ENCODE results near the gene GIGYF1.
"Not testable (repeated sequence)": the region's sequence is repeated elsewhere in the genome, so short reads cannot be mapped to it uniquely, and the experiment has no call there.

Gene GIGYF1

DNA sequence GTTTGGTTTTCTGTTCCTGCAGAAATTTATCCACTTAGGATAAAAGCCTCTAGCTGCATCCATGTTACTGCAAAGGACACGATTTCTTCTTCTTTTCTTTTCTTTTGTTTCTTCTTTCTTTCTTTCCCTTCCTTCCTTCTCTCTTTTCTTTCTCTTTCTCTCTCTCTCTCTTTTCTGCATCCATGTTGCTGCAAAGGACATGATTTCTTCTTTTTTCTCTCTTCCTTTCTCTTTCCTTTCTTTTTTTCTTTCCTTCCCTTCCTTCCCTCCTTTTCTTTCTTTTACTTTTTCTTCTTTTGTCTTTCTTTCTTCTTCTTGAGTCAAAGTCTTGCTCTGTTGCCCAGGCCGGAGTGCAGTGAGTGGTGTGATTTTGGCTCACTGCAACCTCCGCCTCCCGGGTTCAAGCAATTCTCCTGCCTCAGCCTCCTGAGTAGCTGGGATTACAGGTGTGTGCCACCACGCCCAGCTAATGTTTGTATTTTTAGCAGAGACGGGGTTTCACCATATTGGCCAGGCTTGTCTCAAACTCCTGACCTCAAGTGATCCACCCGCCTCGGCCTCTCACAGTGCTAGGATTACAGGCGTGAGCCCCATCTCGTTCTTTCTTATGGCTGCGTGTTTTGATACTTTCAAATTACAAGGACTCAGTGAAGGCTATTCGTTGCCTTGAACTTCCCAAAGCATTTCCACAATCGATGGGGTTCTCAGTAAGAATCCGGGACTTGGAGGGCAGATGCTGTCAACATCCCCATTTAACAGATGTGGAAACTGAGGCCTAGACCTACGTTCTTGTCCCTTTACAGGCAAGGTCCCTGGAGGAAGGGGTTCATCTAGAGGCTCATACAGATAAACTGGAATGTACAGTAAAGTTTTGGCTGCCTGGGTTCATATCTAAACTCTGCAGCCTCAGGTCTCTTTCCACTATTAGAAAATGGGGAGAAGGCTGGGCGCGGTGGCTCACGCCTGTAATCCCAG, 22.4 kb downstream of the GIGYF1 start:
- FAIRE-seq, result no peak

DNA sequence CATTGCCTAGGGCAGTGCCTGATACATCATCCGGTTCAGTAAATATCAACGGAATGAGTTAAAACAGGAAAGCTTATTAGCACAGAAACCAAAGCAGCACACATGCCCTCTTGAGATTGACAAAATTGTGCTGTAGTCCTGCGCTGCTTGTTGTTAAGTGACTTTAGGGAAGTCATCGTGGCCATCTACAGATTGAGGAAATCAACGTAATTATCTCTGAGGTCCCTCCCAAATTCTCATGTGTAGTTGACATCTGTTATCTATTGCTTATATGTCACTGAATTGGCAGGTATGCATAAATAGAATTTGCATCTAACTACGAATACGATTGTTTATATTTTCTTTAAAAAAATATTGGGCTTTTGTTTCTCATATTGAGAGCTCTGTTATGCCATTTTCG, 24.0 kb downstream of the GIGYF1 start:
- FAIRE-seq, result no peak

DNA sequence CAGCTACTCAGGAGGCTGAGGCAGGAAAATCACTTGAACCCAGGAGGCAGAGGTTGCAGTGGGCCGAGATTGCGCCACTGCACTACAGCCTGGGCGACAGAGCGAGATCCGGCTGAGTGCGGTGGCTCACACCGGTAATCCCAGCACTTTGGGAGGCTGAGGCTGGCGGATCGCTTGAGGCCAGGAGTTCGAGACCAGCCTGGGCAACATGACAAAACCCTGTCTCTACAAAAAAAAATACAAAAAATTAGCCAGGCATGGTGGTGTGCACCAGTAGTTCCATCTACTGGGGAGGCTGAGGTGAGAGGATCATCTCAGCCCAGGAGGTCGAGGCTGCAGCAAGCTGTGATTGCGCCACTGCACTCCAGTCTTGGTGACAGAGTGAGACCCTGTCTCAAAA, 24.9 kb downstream of the GIGYF1 start:
- FAIRE-seq, result not testable (repeated sequence)

DNA sequence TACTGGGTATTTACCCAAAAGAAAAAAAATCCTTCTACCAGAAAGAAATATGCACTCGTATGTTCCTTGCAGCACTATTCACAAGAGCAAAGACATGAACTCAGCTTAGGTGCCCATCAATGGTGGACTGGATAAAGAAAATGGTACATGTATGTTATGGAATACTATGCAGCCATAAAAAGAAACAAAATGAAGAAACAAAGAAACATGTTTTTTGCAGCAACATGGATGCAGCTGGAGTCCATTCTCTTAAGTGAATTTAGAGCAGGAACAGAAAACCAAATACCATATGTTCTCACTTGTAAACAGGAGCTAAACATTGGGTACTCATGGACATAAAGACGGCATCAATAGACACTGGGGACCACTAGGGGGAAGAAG, 26.0 kb downstream of the GIGYF1 start:
- FAIRE-seq, result no peak

DNA sequence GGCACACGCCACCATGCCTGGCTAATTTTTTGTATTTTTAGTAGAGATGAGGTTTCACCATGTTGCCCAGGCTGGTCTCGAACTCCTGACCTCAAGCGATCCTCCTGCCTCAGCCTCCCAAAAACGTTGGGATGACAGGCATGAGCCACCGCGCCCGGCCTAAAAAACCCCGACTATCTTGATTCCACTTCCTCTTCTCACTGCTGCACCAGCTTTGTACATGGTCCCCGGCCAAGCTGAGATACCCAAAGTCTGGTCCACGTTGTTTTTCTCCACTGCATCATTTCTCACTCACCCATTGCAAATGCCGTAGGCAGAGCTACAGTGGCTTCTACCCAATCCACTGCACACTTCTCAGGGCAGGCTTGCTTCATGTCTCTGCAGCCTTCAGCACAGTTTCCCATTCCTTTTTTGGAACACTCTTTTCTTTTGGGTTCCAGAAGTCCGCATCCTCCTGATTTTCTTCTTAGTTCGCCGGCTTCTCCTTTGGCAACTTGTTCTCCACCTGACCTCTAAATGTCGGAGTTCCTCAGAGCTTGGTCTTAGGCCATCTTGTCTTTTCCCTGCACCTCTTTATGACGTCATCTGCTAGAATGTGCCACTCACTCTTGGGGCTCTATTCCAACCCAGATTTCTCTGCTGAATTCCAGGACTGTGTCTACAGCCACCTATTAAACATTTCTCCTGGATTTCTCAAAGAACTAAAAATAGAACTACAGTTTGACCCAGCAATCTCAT, 26.6 kb downstream of the GIGYF1 start:
- no peak for FAIRE-seq

DNA sequence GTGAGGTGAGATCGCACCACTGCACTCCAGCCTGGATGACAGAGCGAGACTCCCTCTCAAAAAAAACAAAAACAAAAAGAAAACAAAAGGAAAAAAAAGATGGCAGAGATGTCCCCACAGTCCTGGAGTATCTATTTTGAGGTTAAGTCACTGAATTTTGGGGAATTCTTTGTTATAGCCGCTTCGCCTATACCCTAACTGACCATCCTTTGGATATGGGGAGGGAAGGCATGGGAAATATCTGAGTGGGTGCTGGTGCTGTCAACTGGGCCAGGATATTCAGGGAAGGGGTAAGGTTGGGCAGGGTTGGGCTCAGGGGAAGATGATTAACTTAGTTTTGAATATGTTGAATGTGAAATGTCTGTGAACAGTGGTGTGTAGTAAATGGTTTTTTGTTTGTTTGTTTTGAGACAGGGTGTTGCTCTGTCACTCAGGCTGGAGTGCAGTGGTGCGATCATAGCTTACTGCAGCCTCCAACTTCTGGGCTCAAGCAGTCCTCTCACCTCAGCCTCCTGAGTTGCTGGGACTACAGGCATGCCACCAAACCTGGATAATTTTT, 28.8 kb downstream of the GIGYF1 start:
- no peak for FAIRE-seq

DNA sequence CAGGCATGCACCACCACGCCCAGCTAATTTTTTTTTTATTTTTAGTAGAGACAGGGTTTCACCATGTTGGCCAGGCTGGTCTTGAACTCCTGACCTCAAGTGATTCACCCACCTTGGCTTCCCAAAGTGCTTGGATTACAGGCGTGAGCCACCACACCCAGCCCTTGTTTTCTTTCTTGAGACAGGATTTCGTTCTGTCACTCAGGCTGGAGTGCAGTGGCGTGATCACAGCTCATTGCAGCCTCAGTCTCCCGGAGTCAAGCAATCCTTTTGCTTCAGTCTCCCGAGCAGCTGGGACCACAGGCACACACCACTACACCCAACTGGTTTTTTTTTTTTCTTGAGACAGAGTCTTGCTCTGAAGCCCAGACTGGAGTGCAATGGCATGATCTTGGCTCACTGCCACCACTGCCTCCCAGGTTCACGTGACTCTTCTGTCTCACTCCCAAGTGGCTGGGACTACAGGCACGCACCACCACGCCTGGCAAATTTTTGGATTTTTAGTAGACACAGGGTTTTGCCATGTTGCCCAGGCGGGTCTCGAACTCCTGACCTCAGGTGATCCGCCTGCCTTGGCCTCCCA, 31.8 kb downstream of the GIGYF1 start:
- FAIRE-seq, result not testable (repeated sequence)

DNA sequence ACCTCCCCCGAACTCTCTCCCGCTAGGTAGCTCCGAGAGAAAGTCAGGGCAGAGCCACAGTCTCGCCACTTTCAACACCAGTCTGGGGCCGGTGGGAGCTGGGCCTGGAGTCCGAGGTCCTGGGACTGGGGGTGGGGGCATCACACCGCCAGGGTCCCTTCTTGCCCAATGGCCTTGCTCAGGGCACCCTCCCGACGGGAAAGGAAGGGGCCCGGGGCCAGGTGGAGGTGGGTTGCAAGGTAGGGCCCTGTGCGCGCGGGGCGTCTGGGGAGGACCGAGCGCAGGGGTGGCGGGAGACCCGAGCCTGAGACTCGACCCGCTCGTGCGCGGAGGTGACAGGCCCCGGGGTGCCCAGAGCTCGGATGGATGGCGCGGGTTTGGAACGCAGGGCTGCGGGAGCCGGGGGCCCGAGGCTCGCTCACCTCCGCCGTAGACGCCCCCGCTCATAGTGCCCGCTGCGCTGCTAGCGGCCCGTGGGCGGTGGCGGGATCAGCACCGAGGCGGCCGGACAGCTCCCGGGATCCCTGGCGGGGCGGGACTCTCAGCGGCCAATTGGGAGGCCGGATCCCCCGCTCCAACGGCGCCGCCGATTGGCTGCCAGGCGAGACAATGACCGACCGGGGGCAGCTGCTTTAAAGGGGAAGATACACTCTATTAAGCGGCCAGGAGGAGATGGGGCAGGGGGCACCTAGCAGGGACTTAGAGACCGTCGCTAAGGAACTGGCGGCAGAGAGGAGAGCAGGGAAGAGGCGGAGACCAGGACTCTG, 38.0 kb downstream of the GIGYF1 start, which contains the start of gene ACTL6B:
Gene ACTL6B (minus strand): TSS at position 541 of the 767 bp plus-strand sequence. CDS start 94 bp downstream, at position 447.
- no peak for FAIRE-seq

DNA sequence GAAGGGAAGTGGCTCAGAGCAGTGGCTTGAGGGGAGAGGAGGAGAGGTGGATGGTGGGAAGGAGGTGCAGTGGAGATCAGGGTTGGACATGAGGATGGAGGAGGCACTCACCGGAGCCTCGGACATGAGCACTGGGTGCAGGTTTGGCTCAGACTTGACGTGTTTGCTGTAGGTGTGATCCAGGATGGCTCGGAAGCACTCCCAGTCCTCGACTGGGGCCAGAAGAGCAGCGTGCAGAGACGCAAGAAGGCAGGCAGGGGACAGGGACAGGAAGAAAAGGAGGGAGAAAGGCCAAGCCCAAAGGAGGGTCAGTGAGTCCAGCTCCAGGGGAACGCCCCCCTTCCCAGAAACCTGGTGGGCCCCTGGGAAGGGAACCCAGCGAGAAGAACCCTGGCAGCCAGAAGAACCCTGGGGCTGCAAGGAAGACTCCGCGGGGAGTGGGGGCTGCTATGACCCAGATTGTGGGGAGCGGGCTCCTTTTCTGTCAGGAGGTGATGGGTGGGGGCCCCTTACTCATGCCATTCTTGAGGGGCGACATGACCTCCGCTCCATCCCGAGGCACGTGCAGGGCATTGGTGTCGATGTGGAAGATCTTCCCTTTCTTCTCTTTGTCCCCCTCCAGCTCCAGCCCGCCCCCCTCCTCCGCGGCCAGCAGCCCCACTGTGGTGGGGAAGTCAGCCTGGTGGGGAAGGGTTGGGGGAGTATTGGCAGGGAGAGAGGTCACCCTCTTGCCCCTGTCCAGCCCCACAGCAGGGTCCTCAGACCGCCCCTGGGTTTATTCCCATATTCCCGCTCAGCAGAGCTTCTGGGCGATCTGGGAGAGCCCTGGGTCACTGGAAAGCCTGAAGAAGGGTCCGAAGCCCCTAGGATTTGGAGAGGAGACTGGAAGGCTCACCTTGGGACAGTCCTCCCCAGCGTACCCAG, 38.9 kb downstream of the GIGYF1 start:
- no peak for FAIRE-seq

DNA sequence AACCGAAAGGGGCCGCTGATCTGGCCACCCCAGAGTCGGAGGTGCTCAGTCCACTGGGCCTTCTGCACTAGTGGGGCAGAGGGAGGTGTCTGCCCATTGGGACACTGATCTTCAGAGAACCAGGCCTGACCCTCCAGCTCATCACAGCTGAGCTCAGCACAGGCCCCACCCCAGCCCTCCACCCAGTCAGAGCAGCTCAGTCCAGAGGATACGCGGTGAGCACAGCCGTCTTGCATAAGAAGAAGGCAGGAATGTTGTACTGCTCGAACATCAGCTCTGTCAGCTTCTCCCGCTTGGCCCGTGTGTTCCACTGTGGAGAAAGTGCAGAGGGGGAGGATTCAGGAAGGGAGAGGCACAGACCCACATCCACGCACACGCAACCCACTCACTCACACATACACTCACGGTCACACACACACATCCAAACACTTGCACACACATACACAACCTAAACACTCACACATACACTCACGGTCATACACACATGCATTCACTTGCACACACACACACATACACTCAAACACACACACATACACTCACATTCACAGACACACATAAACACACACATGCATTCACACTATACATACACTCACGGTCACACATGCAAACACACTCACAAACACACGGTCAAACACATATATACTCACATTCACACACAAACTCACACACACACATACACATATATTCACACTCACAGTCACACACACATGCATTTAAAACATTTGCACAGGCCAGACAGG, 44.1 kb downstream of the GIGYF1 start:
- FAIRE-seq, result no peak

DNA sequence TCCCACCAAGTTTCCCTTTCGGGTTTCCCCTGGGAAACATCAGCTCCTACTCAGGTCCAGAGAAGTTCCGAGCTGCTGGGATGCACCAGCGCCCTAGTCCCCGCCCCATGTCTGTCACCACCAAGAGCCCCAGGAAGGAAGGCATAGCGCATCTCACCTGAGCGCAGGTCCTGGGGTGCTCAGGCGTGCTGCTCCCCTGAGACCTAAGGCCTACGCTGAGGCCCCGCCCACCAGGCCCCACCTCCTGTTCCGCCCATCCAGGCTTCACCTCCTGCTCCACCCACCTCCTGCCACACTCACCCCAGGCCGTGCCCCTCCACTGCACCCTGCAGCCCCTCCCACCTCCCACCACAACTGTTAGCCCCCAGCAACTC, 51.5 kb downstream of the GIGYF1 start:
- no peak for FAIRE-seq

DNA sequence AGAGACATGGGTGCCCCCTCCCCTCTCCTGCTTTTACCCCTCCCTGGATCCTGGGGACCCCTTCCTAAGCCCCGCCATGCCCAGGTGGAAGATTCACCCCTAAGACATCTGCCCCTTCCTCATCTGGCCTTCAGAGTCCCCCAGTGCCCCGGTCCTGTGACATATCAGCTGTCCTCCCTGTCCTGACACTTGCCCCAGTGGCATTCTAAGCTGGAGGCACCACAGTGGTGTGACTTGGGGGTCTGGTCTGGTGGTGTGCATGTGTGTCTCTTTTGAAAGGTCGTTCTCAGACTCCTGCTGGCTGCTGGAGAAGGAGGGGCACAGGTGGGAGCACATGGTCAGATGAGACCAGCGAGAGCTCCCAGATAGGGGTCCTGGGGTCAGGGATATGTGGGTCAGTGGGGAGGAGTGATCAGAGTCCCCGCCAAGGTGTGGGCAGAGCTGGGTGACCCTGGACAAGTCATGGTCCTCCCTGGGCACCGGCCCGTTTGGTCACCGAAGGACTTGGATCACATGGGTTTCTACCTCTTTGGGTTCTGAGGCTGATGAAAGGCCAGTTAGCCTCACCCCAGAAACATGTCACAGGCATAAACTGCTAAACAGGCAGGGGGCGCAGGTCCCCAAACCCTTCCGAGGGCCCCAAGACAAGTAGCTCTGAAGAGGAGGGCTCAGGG, 52.1 kb downstream of the GIGYF1 start:
- no peak for FAIRE-seq

DNA sequence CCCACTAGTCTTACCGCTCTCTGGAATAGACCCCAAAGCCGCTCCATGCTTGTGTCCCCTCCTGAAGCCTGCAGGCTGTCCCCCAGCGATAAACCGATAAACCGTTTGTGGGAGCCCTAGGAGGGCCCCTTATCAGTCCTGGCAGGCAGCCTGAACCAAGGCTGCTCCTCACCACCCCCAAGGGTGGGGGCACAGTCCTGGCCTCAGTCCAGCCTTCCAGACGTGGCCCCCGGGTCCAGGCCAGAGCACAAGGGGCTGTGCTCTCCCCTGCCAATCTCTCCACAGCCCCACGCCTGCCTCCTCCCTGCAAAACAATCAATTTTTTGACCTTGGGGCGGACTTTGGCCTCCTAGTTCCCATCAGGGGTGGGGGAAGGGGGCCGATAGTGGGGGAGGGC, 52.6 kb downstream of the GIGYF1 start, which contains the start of gene TFR2:
Gene TFR2 (minus strand): TSS at position 90 of the 397 bp plus-strand sequence. CDS start 43 bp downstream, at position 47.
- FAIRE-seq, result no peak

DNA sequence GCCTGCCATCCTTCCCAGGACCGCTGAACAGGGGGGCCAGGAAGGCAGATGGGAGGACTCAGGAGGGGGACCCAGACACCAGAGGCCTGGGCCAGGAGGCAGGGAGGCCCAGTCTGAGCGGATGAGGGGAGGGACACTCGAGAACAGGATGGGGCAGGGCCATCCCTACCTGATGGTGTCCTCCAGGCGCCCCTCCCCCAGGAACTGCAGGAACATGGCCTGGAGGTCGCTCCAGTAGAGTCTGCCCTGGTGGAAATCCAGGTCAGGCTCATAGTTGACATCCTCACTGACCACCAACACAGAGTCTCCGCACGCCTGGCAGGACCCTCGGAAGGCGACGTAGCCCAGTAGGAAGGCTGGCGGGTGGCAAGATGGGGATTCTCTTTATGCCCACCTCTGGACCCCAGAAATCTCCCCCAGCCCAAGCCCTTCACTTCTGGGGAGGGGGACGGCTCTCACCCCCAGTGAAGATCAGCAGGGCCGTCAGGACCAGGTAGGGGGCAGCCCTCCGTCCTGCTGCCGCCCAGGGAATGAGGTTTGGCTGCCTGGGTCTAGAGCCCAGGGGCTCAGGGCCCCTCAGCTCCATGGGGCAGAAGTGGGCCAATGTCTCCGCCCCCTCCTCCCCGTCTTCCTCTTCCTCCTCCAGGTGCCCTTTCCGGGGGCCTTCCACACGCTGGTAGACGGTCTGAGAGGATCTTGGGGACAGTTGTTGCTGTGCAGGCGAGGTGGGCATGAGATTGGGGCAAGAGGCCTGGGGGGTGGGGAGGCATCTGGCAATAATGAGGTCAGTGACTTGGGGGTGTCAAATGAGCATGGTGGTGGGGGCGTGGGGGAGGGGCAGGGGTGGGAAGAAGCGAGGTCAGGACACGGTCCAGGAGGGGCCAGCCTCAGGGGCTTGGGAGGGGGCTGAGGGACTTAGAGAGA, 53.3 kb downstream of the GIGYF1 start:
- FAIRE-seq, result no peak

DNA sequence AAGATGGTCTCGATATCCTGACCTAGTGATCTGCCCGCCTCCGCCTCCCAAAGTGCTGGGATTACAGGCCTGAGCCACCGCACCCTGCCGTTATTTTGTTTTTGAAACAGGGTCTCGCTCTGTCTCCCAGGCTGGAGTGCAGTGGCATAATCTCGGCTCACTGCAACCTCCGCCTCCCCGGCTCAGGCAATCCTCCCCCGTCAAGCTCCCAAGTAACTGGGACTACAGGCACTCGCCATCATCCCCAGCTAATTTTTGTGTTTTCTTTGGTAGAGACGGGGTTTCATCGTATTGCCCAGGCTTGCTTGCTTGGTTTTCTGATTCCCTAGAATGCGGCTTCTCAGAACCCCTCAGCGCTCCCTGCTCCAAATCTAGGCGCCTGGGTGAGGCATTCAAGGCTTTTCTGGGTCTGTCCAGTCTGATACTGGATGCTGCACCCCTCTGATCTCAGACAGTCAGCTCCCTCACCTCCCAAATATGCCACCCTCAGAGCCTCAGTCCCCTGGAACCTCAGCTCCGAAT, 54.0 kb downstream of the GIGYF1 start:
- FAIRE-seq, result no peak

DNA sequence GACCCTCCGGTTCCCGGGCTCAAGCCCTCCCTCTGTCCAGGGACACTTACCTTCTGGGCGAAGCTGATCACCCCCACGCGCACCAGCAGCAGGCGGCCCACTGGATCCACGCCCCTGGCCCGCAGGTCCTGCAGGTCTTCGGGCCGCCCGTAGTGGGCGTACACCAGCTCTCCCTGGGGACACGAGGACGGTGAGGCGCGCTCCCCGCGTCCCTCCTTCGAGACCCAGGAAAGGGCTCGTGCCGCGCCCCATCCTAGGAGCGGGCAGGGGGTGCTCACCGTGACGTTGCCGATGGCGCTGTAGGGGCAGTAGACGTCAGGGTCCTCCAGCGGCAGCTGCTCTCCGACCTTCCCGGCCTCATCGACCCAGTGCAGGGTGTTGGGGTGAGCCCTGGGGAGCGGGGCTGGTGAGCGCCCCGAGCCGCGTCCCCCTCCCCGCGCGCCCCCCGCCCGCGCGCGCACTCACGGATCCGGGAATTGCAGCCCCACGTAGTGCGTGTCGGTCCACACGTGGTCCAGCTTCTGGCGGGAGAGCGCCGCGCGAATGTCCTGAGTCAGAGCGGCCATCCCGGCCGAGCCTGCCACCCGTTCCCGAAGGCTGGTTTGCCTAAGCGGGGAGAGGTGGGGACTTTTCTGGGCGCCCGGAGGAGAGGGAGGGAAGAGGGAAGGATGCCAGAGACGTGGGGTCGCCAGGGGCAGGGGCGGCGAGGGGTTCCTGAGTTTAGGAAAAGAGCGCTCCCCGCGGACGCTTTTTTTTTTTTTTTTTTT, 60.9 kb downstream of the GIGYF1 start:
- no peak for FAIRE-seq

DNA sequence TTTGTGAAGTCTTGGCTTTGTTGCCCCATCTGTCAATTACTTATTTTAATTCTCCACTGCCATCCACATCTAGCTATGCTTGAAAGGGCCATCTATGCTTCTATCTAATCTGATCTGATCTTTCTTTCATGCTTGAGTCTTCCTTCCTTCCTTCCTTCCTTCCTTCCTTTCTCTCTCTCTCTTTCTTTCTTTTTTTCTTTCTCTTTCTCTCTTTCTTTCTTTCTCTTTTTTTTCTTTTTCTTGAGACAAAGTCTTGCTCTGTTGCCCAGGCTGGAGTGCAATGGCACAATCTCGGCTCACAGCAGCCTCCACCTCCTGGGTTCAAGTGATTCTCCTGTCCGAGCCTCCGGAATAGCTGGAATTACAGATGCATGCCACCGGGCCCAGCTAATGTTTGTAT, 64.0 kb downstream of the GIGYF1 start:
- no peak for FAIRE-seq
